22Rv1 (cell line): ENCODE results near the gene CDK5R1.

Experiments used
- H3K27ac ChIP-seq: fragments of 450-650 bp; 2 replicates; pipeline ENCODE4 v1.5.1; 2017
- ZFX ChIP-seq: fragments of 450-650 bp; IDR thresholded peaks from 2 replicates; pipeline ENCODE4 v1.6.1; 2017; ENCODE audit warnings: antibody characterized with exemption, borderline replicate concordance
- TF ChIP-seq, protein P1 (sequence below): fragments of 450-650 bp; IDR thresholded peaks from 2 replicates; pipeline ENCODE4 v1.5.1; 2017; ENCODE audit warnings: mild to moderate bottlenecking

CDK5R1 gene

DNA sequence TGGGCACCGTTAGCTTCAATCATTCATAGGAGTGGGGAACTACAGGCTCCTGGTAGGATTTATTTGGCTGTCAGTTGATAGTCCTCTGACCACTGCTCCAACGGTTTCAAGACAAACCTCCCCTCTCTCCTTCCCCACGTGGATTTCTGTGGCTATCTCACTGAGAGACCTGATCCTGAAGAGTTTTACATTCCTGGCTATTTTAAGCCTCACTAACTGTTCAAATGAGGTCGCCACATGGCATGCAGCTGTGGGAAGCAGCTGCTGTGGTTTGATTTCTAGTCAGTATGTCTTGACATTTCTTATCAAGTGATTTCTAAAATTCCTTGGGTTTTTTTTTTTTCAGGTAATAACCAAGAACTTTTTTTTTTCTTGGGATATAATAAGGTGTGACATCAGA lies 38.3 kb downstream of the CDK5R1 start:
- TF ChIP-seq, protein P1, sequence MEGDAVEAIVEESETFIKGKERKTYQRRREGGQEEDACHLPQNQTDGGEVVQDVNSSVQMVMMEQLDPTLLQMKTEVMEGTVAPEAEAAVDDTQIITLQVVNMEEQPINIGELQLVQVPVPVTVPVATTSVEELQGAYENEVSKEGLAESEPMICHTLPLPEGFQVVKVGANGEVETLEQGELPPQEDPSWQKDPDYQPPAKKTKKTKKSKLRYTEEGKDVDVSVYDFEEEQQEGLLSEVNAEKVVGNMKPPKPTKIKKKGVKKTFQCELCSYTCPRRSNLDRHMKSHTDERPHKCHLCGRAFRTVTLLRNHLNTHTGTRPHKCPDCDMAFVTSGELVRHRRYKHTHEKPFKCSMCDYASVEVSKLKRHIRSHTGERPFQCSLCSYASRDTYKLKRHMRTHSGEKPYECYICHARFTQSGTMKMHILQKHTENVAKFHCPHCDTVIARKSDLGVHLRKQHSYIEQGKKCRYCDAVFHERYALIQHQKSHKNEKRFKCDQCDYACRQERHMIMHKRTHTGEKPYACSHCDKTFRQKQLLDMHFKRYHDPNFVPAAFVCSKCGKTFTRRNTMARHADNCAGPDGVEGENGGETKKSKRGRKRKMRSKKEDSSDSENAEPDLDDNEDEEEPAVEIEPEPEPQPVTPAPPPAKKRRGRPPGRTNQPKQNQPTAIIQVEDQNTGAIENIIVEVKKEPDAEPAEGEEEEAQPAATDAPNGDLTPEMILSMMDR: no peak
- TF ChIP-seq ZFX: no peak
- H3K27ac ChIP-seq: no peak overlapping the region

DNA sequence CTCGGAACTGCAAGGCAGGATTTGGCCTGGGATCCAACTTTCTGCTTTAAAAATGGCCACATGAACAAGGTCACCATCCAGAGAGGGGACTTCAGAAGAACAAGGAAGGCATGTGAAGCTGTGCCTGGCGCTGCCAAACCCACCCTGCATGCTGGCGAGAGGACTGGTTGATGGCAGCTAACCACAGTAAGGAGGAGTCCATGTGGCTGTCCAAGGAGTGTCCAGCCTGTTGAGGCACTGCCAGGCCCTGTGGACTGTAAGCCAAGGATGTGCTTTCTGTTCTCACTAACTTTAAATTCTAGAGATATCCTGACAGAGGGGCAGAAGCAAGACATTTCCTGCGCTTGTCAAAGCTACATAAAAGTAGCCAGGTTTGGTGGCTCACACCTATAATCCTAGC lies 40.4 kb downstream of the CDK5R1 start:
- no peak overlapping the region for H3K27ac ChIP-seq

DNA sequence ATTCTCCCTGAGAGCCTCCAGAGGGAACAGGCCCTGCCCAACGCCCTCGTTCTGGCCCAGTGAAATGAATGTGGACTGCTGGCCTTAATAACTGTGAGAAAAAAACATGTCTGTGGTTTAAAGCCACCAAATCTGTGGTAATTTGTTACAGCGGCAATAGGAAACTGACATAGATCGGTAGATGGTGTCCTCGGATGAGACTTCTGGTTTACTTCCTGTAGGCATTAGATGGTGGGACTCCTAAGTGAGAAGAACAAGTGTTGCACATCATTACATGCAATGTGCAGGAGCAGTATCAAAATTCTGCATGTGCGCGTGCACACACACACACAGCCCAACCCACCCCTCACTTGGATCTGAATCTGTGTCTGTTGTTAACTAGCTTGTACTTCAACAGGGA lies 42.0 kb downstream of the CDK5R1 start:
- H3K27ac ChIP-seq: no peak overlapping the region

More for the DNA sequence above, 40.4 kb downstream of the CDK5R1 start:
- TF ChIP-seq, protein P1: no peak
- no peak for TF ChIP-seq ZFX

DNA sequence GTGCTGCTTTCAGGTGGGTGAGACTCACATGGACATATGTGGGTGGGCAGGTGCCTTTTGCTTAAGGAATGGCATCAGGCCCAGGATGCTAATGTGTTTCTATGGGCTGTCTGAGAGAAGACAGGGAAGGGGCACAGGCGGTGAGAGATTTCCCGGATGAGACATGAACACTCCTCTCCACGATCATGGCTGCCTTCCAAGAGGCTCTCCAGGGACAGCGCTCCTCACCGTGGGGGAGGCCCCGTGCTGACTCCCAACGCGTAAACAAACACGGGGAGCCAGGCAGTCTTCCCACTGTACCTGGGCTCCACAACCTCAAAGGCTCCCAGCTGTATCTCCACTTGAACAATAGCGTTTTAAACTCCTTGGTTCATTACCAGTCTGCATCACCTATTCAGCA lies 42.8 kb downstream of the CDK5R1 start:
- no peak overlapping the region for H3K27ac ChIP-seq
- TF ChIP-seq, protein P1: no peak
- no peak for TF ChIP-seq ZFX

More for the DNA sequence above, 42.0 kb downstream of the CDK5R1 start:
- TF ChIP-seq, protein P1: no peak
- TF ChIP-seq ZFX: no peak

DNA sequence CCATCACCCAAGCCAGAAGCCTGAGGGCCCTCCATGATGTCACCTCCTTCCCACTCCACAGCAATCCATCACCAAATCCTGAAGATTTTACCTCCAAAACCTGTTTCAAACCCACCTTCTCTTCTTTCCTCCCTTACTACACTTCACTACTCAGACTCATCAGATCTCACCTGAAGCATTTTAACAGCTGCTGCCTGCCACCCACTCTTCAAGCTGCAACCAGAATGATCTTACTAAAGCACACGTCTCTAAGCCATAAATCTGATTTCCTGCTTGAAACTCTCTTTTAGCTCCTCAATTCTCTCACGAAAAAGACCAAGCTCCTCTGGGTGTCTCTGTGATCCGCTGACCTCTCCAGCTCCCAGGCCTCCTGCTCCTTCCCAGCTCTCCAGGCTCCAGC lies 46.5 kb downstream of the CDK5R1 start:
- no peak overlapping the region for H3K27ac ChIP-seq
- TF ChIP-seq, protein P1: no peak
- no peak for TF ChIP-seq ZFX

DNA sequence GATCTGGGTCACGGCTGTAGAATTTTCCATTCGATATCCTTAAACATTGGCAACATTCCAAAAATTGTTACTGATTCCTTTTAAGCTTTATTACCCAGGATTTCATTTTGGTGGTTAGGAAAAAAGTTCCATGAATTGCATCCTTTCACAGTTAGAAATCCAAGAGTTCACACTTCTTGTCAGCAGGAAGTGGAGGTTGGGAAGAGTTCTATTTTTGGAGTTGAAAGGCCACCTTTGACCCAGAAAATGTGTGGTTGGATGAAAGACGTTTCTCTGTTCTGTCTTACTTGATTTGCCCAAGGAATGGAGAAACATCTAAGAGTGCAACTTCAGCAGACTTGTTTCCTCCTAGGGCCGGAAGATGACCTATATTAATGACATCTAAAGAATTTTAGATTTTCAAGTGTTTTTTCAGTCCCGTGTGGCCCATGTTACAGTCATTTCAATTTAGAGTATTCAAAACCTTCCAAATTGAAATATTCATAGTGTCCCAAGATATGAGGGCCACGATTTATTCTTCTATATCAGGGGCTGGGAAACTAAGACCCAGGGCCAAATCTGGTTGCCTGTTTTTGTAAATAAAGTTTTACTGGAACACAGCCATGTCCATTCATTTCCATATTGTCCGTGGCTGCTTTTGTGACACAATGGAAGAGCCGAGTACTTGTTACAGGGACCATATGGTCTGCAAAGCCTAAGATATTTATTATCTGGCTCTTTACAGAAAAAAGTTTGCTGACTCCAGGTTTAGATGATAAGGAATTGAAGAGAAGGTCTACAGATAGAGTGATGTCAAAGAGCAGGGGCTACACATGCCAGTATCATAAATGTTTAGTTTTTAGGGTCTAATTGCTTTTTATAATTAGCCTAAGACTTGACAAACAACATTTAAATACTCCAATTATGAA lies 50.2 kb downstream of the CDK5R1 start:
- H3K27ac ChIP-seq: no peak overlapping the region
- no peak for TF ChIP-seq ZFX
- TF ChIP-seq, protein P1: no peak
